ENCODE data around the gene PLA2G15.

PLA2G15 gene

DNA sequence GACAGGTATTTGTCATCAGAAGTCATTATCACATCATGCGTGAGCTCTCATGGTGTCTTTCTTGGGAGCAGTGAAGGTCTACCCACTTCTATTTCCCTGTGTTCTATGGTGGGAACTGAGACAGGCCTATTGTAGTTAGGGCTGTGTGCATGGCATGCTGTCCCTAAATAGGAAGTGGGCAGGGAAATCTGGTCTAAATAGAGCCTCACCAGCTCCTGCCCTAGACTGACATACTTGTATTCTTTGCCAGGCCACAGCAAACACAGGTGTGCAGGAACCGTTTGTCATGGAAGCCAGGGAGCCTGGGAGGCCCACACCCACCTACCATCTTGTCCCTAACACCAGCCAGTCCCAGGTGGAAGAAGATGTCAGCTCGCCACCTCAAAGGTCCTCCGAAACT lies 29.3 kb downstream of the PLA2G15 start:
- ChIA-PET POLR2A (interaction anchor here (0.5 to 0.7 kb wide), 2 partner anchors 8 to 35 kb away, joined by 3 to 4 read pairs; no protein-coding TSS in a partner anchor), CTCF (interaction anchor here (0.8 to 1.1 kb wide), 3 partner anchors 10 to 54 kb away, joined by 3 to 5 read pairs (median 5); partner anchors contain the start of gene SLC7A6)
- no peak for TF ChIP-seq ZNF157 (tag by site-specific recombination; IDR thresholded peaks at IDR 0.05)
- TF ChIP-seq, protein P1, sequence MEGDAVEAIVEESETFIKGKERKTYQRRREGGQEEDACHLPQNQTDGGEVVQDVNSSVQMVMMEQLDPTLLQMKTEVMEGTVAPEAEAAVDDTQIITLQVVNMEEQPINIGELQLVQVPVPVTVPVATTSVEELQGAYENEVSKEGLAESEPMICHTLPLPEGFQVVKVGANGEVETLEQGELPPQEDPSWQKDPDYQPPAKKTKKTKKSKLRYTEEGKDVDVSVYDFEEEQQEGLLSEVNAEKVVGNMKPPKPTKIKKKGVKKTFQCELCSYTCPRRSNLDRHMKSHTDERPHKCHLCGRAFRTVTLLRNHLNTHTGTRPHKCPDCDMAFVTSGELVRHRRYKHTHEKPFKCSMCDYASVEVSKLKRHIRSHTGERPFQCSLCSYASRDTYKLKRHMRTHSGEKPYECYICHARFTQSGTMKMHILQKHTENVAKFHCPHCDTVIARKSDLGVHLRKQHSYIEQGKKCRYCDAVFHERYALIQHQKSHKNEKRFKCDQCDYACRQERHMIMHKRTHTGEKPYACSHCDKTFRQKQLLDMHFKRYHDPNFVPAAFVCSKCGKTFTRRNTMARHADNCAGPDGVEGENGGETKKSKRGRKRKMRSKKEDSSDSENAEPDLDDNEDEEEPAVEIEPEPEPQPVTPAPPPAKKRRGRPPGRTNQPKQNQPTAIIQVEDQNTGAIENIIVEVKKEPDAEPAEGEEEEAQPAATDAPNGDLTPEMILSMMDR (tag by site-specific recombination; IDR thresholded peaks at IDR 0.05): no peak
- TF ChIP-seq ZNF184 (tag by site-specific recombination; IDR thresholded peaks at IDR 0.05): no peak
- TF ChIP-seq, protein P2, sequence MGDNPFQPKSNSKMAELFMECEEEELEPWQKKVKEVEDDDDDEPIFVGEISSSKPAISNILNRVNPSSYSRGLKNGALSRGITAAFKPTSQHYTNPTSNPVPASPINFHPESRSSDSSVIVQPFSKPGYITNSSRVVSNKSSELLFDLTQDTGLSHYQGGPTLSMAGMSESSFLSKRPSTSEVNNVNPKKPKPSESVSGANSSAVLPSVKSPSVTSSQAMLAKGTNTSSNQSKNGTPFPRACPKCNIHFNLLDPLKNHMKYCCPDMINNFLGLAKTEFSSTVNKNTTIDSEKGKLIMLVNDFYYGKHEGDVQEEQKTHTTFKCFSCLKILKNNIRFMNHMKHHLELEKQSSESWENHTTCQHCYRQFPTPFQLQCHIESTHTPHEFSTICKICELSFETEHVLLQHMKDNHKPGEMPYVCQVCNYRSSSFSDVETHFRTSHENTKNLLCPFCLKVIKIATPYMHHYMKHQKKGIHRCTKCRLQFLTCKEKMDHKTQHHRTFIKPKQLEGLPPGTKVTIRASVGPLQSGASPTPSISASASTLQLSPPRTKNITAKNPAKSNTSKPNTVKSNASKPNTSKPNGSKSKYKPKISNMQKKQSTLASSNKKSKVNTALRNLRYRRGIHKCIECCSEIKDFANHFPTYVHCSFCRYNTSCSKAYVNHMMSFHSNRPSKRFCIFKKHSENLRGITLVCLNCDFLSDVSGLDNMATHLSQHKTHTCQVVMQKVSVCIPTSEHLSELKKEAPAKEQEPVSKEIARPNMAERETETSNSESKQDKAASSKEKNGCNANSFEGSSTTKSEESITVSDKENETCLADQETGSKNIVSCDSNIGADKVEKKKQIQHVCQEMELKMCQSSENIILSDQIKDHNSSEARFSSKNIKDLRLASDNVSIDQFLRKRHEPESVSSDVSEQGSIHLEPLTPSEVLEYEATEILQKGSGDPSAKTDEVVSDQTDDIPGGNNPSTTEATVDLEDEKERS (tag by site-specific recombination; IDR thresholded peaks at IDR 0.05): no peak
- no peak for TF ChIP-seq PRDM2 (tag by site-specific recombination; IDR thresholded peaks at IDR 0.05; ENCODE audit: borderline replicate concordance)
- no peak for TF ChIP-seq ZNF560 (tag by site-specific recombination; IDR thresholded peaks at IDR 0.05; ENCODE audit: borderline replicate concordance)
- TF ChIP-seq ZBTB48 (tag by site-specific recombination; IDR thresholded peaks at IDR 0.05): no peak
- no peak for TF ChIP-seq ZBTB7A (tag by site-specific recombination; IDR thresholded peaks at IDR 0.05; ENCODE audit: low read depth)
- TF ChIP-seq ZNF423 (tag by site-specific recombination; IDR thresholded peaks at IDR 0.05): no peak
- no peak for TF ChIP-seq ZEB2 (tag by site-specific recombination; IDR thresholded peaks at IDR 0.05)
- no peak for TF ChIP-seq ZNF221 (tag by site-specific recombination; IDR thresholded peaks at IDR 0.05; ENCODE audit: borderline replicate concordance)
- TF ChIP-seq ATF2 (tag by site-specific recombination; IDR thresholded peaks at IDR 0.05; ENCODE audit: low read depth): no peak
- no peak for TF ChIP-seq ZNF677 (tag by site-specific recombination; IDR thresholded peaks at IDR 0.05)
- TF ChIP-seq ZNF169 (tag by site-specific recombination; IDR thresholded peaks at IDR 0.05): no peak
- TF ChIP-seq GLI2 (tag by site-specific recombination; IDR thresholded peaks at IDR 0.05; ENCODE audit: borderline replicate concordance, low read depth): no peak
- Histone ChIP-seq H3K4me1 (ENCODE audit: control insufficient read depth, insufficient read depth, low read length) (no peaks in the 10 kb centered on the region; the same call in 1 of the 2 replicates), H3K9me3 (ENCODE audit: control insufficient read depth, insufficient read depth, low read depth, low read length) (no peaks in the 10 kb centered on the region), H3K36me3 (ENCODE audit: control insufficient read depth in 2 of 2, insufficient read depth in 1 of 2, low read length in 2 of 2) (peaks cover 9 to 34% of the 10 kb centered on the region in 2 experiments; a peak in 2 of 3 replicates), H3K4me3 (ENCODE audit: low read depth, low read length) (no peak overlapping the region), H3K27ac (ENCODE audit: extremely low read depth, low read depth, low read length) (no peak overlapping the region)

Measured in HEK293 (cell line).